CD4-positive, alpha-beta T cell treated with Interferon gamma for 1 hour (primary cell): ENCODE measurements around the gene LPCAT3.

Experiments used
- DNase-seq: peaks from one replicate; pipeline ENCODE4 v3.0.0-alpha.2; 2020

The LPCAT3 gene

DNA sequence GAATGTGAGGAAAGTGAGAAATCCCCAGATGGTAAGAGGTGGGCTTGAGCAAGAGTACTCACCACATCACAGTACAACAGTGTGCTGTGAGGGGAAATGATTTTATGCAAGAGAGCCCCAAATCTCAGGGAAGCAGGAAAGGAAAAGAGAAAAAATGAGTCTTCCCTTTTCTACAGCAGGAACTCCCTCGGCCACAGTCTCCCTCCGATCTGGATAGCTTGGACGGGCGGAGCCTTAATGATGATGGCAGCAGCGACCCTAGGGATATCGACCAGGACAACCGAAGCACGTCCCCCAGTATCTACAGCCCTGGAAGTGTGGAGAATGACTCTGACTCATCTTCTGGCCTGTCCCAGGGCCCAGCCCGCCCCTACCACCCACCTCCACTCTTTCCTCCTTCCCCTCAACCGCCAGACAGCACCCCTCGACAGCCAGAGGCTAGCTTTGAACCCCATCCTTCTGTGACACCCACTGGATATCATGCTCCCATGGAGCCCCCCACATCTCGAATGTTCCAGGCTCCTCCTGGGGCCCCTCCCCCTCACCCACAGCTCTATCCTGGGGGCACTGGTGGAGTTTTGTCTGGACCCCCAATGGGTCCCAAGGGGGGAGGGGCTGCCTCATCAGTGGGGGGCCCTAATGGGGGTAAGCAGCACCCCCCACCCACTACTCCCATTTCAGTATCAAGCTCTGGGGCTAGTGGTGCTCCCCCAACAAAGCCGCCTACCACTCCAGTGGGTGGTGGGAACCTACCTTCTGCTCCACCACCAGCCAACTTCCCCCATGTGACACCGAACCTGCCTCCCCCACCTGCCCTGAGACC, 82.7 kb downstream of the LPCAT3 start:
- no peak for DNase-seq

- DNase-seq: no peak
These were observed 84.2 kb downstream of the LPCAT3 start for GRCh38 chr12:6934110-6934509.

DNA sequence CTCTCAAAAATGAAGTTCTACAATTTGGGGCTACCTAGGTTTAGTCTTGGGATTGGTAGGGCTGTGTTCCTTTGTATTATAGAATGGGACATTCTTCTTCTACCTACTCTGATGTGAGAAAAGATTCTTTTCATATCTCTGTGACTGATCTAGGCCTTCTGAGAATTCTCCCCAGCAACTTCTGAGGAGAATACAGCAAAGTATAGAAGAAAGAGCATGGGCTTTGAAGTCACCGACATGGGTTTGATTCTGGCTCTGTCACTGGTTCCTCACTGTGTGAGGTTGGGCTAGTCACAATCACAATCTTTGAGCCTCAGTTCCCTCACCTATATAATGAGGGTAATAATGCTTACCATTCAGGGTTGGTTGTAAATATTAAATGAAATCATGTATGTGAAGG, 85.5 kb downstream of the LPCAT3 start:
- no peak for DNase-seq

DNA sequence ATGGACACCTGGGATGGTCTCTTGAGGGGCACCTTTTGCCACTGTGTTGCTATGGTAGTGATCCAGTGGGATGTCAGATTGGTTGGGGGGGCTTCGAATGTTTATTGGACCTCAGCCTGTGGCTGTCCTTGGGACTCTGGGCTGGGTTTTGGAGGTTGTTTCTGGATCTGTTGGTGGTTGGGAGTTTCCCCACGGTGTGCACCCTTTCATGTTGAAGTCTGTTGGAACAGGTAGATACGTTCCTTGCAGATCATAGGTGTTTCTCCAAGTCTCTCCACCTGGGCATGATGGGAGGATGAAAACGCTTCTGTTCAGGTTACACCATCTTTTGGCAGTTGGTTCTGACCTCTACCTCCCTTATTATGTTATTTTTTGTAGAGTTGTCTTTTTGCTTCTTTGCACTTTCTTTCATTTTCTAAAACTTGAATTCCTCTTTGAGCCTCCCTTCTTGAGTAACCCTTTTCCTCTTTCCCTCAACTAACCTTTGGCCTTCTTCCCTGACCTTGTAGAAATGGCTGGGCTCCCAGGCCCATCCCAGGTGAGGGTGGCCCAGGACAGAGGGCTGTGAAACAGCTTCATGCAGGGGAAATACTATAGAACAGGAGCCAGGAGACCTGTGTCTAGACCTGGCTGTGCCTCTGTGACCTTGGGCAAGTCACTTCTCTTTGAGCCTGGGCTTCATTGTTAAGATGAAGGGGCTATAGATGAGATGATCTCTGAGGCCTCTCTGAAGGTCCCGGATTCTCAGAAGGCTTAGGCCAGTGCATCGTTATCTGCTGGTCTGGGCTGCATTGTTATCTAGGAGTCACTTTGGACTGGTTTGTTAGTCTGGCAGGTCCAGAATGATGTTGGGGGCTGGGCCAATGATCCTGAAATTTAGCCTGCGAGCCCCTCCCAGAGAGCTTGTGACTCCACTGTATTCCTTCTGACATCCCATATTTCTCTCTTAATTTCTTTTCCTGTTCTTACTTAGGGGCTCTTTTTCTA, 88.5 kb downstream of the LPCAT3 start:
- no peak for DNase-seq

DNA sequence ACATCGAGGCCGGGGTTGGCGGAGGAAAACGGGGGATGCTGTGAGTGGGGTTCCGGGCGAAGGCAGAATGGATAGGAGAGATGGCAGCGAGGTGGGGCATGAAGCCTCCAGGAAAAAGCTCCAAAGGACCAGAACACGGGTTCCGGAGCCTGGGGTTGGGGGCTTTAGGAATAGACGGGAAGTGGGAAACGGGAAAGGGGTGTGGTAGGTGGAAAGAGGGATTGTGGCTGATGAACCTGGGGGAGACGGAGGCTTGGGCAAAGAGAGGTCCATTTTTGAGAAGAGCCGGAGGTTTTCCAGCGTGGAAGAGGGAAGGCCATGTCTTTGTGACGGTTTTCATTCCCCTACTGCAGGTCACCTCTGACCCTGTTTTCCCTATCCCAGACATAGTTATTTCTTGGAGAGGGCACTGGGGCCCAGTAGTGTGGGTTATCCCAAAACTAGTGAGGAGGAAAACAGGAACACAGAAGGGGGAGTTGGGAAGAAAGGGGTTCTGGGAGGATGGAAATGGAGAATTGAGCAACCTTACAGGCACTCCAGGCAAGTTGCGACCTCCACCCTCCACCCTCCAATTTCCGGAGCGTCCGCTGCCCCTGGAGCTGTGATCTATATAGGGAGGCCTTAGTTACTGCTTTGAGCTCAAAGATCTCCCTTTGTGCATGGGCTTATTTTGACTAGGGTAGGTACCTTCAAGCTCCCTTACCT, 89.4 kb downstream of the LPCAT3 start:
- no peak for DNase-seq

- DNase-seq: no peak
These were observed 90.1 kb downstream of the LPCAT3 start for GRCh38 chr12:6928022-6928702.

GRCh38 chr12:6927379-6928021, 90.8 kb downstream of the LPCAT3 start, which contains the start of gene ATN1:
ATN1 (plus strand) TSS chr12:6927959; CDS start chr12:6934002, 6,043 bp downstream.
- DNase-seq: peak; percentile 30
